Left colon (tissue), 2 donors: ENCODE data around the gene SSRP1. TPM values are rescaled to one million over a fixed set of nuclear protein-coding genes. Genes with fewer than 3 reads are reported as not detected.
"Not testable (repeated sequence)": the region's sequence is repeated elsewhere in the genome, so short reads cannot be mapped to it uniquely, and the experiment has no call there.

ENCODE experiments used
- ATAC-seq: fragments of 200-7000 bp; cut with Tn5 transposase; one replicate; pipeline ENCODE4 v1.9.1; 2020; ENCODE audit warnings: mild to moderate bottlenecking, moderate library complexity
- DNase-seq, 2 donors: peaks; one replicate each; pipeline ENCODE4 v3.0.0-alpha.2; 2020
- intact Hi-C, 2 donors: fragments of 100-400 bp; cut with DNase I in 1 of 2; cut with micrococcal nuclease in 1 of 2; formaldehyde crosslinking; loops; one replicate each; pipeline versions ENCODE4 v1.11.2 to v1.14.0; 2022; cut with DNase I, micrococcal nuclease
- total RNA-seq, 2 donors: library from RNA; stranded (reverse); fragmentation: NEBNext Ultra II Directional; extraction: Animal tissue kit (Norgen Biotek cat#: 25700); gene quantifications; one replicate each; pipeline ENCODE4 v1.2.1, GENCODE V29; 2021
- donor health status: DM: no; HTN: no; CAD: no.
- donor health status: DM: yes; HTN: yes; CAD: no.

The SSRP1 gene
- total RNA-seq, 2 donors from 2014 or later: 56.5 to 67.8 TPM

GRCh38 chr11:57287884-57288283, 47.8 kb downstream of the SSRP1 start:
- no peak for DNase-seq
- intact Hi-C loops: no loop called here
- no peak for ATAC-seq

GRCh38 chr11:57283231-57283990, 52.3 kb downstream of the SSRP1 start:
- DNase-seq (peak in 1 of 2 donors; percentile 47), ATAC-seq (peak; percentile 76)
- intact Hi-C loops: no loop called here

- intact Hi-C loops, DNase-seq, ATAC-seq: not testable (repeated sequence)
These were observed 54.1 kb downstream of the SSRP1 start for GRCh38 chr11:57281546-57281945.

- no peak for ATAC-seq
- intact Hi-C loops: no loop called here
- DNase-seq: no peak
These were observed 56.6 kb downstream of the SSRP1 start for GRCh38 chr11:57279116-57279515.

DNA sequence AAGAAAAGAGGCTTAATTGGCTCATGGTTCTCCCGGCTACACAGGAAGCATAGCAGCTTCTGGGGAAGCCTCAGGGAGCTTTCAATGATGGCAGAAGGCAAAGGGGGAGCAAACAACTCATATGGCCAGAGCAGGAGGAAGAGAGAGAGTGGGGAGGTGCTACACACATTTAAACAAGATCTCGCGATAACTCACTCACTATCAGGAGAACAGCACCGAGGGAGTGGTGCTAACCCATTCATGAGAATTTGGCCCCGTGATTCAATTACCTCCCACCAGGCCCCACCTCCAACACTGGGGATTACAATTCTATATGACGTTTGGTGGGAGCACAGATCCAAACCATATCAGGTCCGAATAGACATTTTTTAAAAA, 57.0 kb downstream of the SSRP1 start:
- no peak for ATAC-seq
- intact Hi-C loops: no loop called here
- DNase-seq: no peak

DNA sequence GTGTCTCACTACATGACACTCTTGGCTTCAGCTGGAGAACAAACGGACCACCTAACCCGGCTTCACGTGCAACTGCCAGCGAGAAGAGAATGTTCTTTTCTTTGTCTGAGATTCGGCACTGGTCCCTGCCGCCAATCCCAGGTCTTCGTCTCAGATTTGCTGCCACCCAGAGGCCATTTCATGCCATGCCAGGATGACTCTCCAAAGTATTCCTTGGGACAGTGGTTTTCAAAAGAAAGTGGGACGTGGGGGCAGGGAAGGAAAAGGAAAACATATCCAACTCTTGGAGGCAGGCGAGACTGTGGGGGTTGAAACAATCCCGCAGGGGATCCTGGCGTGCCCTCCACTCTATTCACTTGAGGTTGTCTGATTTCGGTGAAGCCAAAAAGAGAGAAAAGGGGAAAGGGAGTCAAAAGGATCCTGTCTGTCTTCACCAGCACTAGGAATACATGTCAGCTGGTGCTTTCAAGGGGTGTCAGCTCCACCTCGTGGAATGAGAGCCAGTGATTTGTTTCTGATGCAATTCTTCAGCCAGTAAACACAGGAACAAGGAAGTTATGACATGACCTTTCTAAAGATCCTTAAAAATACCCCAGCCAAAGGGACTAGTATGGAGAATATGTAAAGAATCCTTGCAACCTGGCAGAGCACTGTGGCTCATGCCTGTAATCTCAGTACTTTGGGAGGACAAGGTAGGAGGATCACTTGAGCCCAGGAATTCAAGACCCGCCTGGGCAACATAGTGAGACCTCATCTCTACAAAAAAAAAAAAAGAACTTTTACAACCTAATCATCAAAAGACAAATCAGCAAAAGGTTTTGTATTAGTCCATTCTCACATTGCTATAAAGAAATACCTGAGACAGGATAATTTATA, 57.6 kb downstream of the SSRP1 start:
- peak; percentile 81 for ATAC-seq
- DNase-seq: peak; percentile 68 to 76

GRCh38 chr11:57276971-57277675, 58.6 kb downstream of the SSRP1 start:
- intact Hi-C loops: no loop called here
- ATAC-seq: peak; percentile 73
- DNase-seq: no peak

More for the DNA sequence above, 57.6 kb downstream of the SSRP1 start:
- intact Hi-C loops: no loop called here

- intact Hi-C loops: no loop called here
- ATAC-seq (no peak), DNase-seq (no peak)
These were observed 59.3 kb downstream of the SSRP1 start for GRCh38 chr11:57276169-57276970.

Other genes with a start within 250 kb of the SSRP1 start
- gene LRRC55, start 153.9 kb downstream of the SSRP1 start, total RNA-seq: under 1 TPM; 0.09 to 0.45 TPM
- gene APLNR, start 98.6 kb downstream of the SSRP1 start, total RNA-seq: 1 to 10 TPM; 3.5 to 3.6 TPM
- gene TNKS1BP1, start 10.9 kb downstream of the SSRP1 start, total RNA-seq: 100 to 1,000 TPM; 135 to 191 TPM
- gene P2RX3, start 2.5 kb upstream of the SSRP1 start, total RNA-seq: not detected
- not detected for gene PRG3, start 45.3 kb upstream of the SSRP1 start, total RNA-seq
- gene PRG2, start 54.8 kb upstream of the SSRP1 start, total RNA-seq: under 1 TPM in 1 of 2 donors, not detected in 1; 0.22 TPM
- 1 to 10 TPM; 6.9 to 9.6 TPM for gene SLC43A3, start 91.2 kb upstream of the SSRP1 start, total RNA-seq
- under 1 TPM; 0.67 to 0.98 TPM for gene RTN4RL2, start 124.6 kb upstream of the SSRP1 start, total RNA-seq
- 1 to 10 TPM; 7.1 to 9.6 TPM for gene SLC43A1, start 179.8 kb upstream of the SSRP1 start, total RNA-seq
- gene TIMM10, start 194.9 kb upstream of the SSRP1 start, total RNA-seq: 10 to 100 TPM; 28.6 to 47.4 TPM
- gene SMTNL1, start 201.7 kb upstream of the SSRP1 start, total RNA-seq: not detected
- 10 to 100 TPM; 27.6 to 47.2 TPM for gene UBE2L6, start 231.8 kb upstream of the SSRP1 start, total RNA-seq